SK-N-SH (cell line): ENCODE measurements around the gene VWF.

Experiments
- CTCF ChIP-seq: fragments of 200-600 bp; sonication (generic); IDR thresholded peaks from 2 replicates; pipeline ENCODE4 v1.6.1; 2017; ENCODE audit warnings: antibody characterized with exemption, mild to moderate bottlenecking, moderate library complexity
- EP300 ChIP-seq, 2 experiments: IDR thresholded peaks; 2 replicates each; pipeline versions ENCODE4 v1.4.0 to v1.6.1; 2012; ENCODE audit warnings: borderline replicate concordance in 1 of 2, low read depth in 1 of 2, low read length in 1 of 2
- POLR2AphosphoS5 ChIP-seq: IDR thresholded peaks from 2 replicates; pipeline ENCODE4 v1.6.1; 2012; ENCODE audit warnings: low read depth, low read length
- REST ChIP-seq: IDR thresholded peaks from 2 replicates; pipeline ENCODE4 v1.6.1; 2012; ENCODE audit warnings: mild to moderate bottlenecking, low read depth, low read length, moderate library complexity

- TF ChIP-seq CTCF (no peak), REST (no peak), EP300 (IDR thresholded peaks at IDR 0.05; ENCODE audit: borderline replicate concordance in 1 of 2, low read depth in 1 of 2, low read length in 1 of 2) (no peak), POLR2AphosphoS5 (no peak)
Measured at GRCh38 chr12:5982106-5982505, 142.4 kb downstream of the VWF start.
